Breast epithelium (tissue), 3 donors: ENCODE measurements around the gene HTR6.

ENCODE experiments used
- CTCF ChIP-seq, 3 donors: fragments of 450-650 bp; IDR thresholded peaks; one replicate each; pipeline ENCODE4 v1.5.1; 2016 to 2017; ENCODE audit warnings: antibody characterized with exemption in 3 of 3, mild to moderate bottlenecking in 3 of 3, moderate library complexity in 3 of 3
- POLR2A ChIP-seq: fragments of 450-650 bp; IDR thresholded peaks from one replicate; pipeline ENCODE4 v1.6.1; 2016; ENCODE audit warnings: antibody characterized with exemption, mild to moderate bottlenecking, moderate library complexity
- POLR2AphosphoS5 ChIP-seq, 3 donors: sonication (generic); formaldehyde crosslinking; IDR thresholded peaks; one replicate each; pipeline ENCODE4 v1.6.1; 2017; ENCODE audit warnings: antibody characterized with exemption in 3 of 3

DNA sequence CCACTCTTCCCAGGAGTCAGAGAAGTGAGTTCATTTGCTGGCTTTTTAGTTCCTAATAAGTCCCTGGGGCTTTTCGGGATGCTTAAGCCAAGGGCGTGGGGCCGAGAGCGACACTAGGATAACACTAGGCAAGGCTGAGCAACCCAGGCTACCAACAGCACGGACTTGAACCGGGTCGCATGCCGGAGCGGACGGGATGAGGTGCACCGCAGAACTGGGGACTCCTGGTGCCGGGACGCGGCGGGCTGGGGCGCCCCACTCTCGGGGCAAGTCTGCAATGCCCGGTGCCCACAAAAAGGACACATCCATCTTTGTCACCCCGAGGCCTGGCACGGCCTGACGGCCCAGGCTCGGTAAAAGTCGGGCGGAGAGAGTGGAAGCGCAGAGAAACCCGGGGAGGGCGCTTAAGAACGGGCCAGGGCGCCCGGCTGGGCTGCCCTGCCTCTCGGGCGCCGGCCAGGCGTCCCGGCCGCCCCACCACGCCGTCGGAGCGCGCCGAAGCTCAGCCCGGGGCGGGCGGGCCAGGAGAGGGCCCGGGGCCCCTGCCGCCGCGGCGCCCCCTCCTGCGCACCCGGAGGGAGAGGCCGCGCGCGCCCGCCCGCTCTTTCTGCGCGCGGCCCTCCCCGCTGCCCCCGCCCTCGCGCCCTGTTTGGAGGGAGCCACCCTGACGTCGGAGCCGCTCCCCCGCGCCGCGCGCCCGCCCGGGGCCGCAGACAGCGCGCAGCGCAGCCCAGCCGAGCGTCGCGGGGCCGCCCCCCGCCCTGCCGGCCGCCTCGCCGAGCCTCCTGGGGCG lies 20.9 kb upstream of the HTR6 start, which contains the start of gene NBL1:
- peak in 1 of 3 donors; percentile 8 for TF ChIP-seq POLR2AphosphoS5 (IDR thresholded peaks at IDR 0.05)
- no peak for TF ChIP-seq CTCF (IDR thresholded peaks at IDR 0.05)
- TF ChIP-seq POLR2A: no peak
